Brain microvascular endothelial cell (primary cell): Measurements from ENCODE around the gene MAGI1.

Experiments
- DNase-seq: peaks from one replicate; pipeline ENCODE4 v3.0.0-alpha.2; 2020
- H3K27ac ChIP-seq: fragments of 250-450 bp; sonication (Bioruptor Pico); 2 replicates; pipeline ENCODE4 v1.5.1; 2020; ENCODE audit warnings: mild to moderate bottlenecking, moderate library complexity
- H3K27me3 ChIP-seq: fragments of 250-450 bp; sonication (Bioruptor Pico); replicated peaks from 2 replicates; pipeline ENCODE4 v1.5.1; 2020; ENCODE audit warnings: mild to moderate bottlenecking
- H3K36me3 ChIP-seq: fragments of 250-450 bp; sonication (Bioruptor Pico); replicated peaks from 2 replicates; pipeline ENCODE4 v1.5.1; 2020; ENCODE audit warnings: mild to moderate bottlenecking
- H3K4me3 ChIP-seq: 2 replicates; pipeline ENCODE4 v1.5.1; 2011; ENCODE audit warnings: low read depth, mild to moderate bottlenecking, control low read depth, low read length, moderate library complexity
- CTCF ChIP-seq: IDR thresholded peaks from 2 replicates; pipeline ENCODE4 v1.5.1; 2011; ENCODE audit warnings: low read depth, mild to moderate bottlenecking, moderate library complexity, low read length, control low read depth, inconsistent platforms; ENCODE audit errors: missing control alignments
- in situ Hi-C: cut with HindIII; loops from 2 replicates; pipeline ENCODE4 v1.10.0; 2017; ENCODE audit warnings: low sequenced_read_pairs, low pct_ligation_motif_present

The MAGI1 gene

DNA sequence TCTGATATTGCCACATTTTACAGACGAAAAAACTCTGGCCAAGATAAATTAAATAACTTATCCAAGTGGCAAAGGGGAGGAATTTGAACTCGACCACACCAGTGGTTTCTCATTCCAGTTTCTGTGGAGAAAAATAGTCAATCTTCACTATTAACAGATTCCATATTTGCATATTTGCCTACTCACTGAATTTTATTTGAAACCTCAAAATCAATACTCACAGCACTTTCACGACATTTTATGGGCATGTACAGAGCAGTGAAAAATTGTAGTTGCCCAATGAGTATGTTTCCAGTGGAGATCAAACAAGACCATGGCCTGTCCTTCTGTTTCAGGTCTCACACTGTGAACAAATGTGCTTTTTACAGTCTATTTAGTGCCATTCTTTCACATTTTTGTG is 374.3 kb downstream of the MAGI1 start:
- Histone ChIP-seq H3K27me3 (no peaks in the 10 kb centered on the region), H3K27ac (no peak overlapping the region), H3K4me3 (no peak overlapping the region), H3K36me3 (no peaks in the 10 kb centered on the region)
- in situ Hi-C loops = no loop called here
- no peak for TF ChIP-seq CTCF
- DNase-seq = no peak

- Histone ChIP-seq H3K27ac (no peak overlapping the region), H3K27me3 (no peaks in the 10 kb centered on the region), H3K36me3 (no peaks in the 10 kb centered on the region), H3K4me3 (no peak overlapping the region)
- in situ Hi-C loops = no loop called here
- no peak for DNase-seq
- no peak for TF ChIP-seq CTCF
These were observed 376.6 kb downstream of the MAGI1 start for GRCh38 chr3:65662095-65662494.

- in situ Hi-C loops = no loop called here
- H3K27me3 ChIP-seq = no peaks in the 10 kb centered on the region
- H3K27ac ChIP-seq = no peak overlapping the region
- TF ChIP-seq CTCF = no peak
- DNase-seq = no peak
- H3K36me3 ChIP-seq = no peaks in the 10 kb centered on the region
- no peak overlapping the region for H3K4me3 ChIP-seq
These were observed 378.6 kb downstream of the MAGI1 start for GRCh38 chr3:65660000-65660598.

- no peak overlapping the region for H3K4me3 ChIP-seq
- no peak overlapping the region for H3K27ac ChIP-seq
- H3K36me3 ChIP-seq = no peaks in the 10 kb centered on the region
- in situ Hi-C loops = no loop called here
- no peak for DNase-seq
- TF ChIP-seq CTCF = no peak
- H3K27me3 ChIP-seq = no peaks in the 10 kb centered on the region
These were observed 379.3 kb downstream of the MAGI1 start for GRCh38 chr3:65659396-65659795.

DNA sequence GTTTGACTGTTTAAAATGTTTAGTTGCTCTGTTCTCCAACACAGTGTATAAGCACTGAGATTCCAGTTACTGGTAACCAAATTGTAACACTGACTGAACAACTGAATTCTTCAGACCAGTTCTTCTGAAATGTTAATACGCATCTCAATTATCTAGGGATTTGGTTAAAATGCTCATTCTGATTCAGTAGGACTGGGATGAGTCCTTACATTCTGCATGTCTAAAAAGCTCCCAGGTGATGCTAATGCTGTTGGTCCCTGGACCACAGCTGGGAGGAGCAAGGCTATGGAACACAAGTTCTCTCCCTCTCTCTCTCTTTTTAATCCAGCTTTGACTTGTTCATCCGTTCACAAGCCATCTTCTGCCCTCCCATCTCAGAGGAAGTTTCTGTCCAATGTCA is 380.3 kb downstream of the MAGI1 start:
- Histone ChIP-seq H3K36me3 (no peaks in the 10 kb centered on the region), H3K27me3 (no peaks in the 10 kb centered on the region), H3K4me3 (no peak overlapping the region), H3K27ac (no peak overlapping the region)
- TF ChIP-seq CTCF = no peak
- in situ Hi-C loops = no loop called here
- DNase-seq = no peak

DNA sequence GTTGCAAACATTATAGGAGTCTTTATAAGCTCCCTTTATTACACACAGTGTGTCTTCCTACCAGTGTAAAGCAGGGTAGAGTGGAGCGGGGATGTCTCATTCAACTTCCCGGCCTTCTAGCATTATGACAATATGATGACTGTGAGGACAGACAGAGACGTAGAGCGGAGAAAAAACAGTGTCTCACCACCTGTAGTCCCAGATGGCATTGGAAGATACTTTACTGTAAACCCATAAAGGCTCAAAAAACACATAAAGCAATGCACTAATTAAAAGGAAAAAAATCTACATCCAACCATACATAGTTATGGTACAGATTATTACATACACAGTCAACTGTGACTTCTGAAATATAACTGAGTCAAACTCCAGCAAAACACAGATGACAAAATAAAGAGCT is 383.7 kb downstream of the MAGI1 start:
- Histone ChIP-seq H3K4me3 (no peak overlapping the region), H3K27me3 (no peaks in the 10 kb centered on the region), H3K27ac (no peak overlapping the region), H3K36me3 (no peaks in the 10 kb centered on the region)
- DNase-seq = no peak
- TF ChIP-seq CTCF = no peak
- in situ Hi-C loops = no loop called here
